ENCODE results near the gene KIF3A.

Gene KIF3A

GRCh38 chr5:132785365-132785764 is 48.0 kb upstream of the KIF3A start:
- no peaks in the 10 kb centered on the region for H3K9me3 ChIP-seq (ENCODE audit: control insufficient read depth, insufficient read depth, low read length)
- no peak overlapping the region for H3K27ac ChIP-seq (ENCODE audit: low read depth, low read length)
- H4K20me1 ChIP-seq (ENCODE audit: control insufficient read depth, insufficient read depth, low read depth, low read length): no peaks in the 10 kb centered on the region; the same call in 1 of the 2 replicates
- H3K36me3 ChIP-seq (ENCODE audit: control insufficient read depth, low read length): no peaks in the 10 kb centered on the region
- H3K9me2 ChIP-seq (replicated peaks; ENCODE audit: control insufficient read depth, low read length): no peaks in the 10 kb centered on the region
- H3F3A ChIP-seq (ENCODE audit: control insufficient read depth, insufficient read depth): no peaks in the 10 kb centered on the region
- no peaks in the 10 kb centered on the region for H3K4me1 ChIP-seq (ENCODE audit: control insufficient read depth, low read length)
- no peaks in the 10 kb centered on the region for H3K79me2 ChIP-seq (ENCODE audit: control insufficient read depth, low read length)
- TF ChIP-seq, protein P1, sequence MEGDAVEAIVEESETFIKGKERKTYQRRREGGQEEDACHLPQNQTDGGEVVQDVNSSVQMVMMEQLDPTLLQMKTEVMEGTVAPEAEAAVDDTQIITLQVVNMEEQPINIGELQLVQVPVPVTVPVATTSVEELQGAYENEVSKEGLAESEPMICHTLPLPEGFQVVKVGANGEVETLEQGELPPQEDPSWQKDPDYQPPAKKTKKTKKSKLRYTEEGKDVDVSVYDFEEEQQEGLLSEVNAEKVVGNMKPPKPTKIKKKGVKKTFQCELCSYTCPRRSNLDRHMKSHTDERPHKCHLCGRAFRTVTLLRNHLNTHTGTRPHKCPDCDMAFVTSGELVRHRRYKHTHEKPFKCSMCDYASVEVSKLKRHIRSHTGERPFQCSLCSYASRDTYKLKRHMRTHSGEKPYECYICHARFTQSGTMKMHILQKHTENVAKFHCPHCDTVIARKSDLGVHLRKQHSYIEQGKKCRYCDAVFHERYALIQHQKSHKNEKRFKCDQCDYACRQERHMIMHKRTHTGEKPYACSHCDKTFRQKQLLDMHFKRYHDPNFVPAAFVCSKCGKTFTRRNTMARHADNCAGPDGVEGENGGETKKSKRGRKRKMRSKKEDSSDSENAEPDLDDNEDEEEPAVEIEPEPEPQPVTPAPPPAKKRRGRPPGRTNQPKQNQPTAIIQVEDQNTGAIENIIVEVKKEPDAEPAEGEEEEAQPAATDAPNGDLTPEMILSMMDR (IDR thresholded peaks at IDR 0.05; ENCODE audit: low read depth, low read length, poor library complexity, severe bottlenecking): no peak
- no peak for TF ChIP-seq EZH2phosphoT487 (IDR thresholded peaks at IDR 0.05; ENCODE audit: borderline replicate concordance, low read length)
- H3K4me2 ChIP-seq (ENCODE audit: low read length): no peak overlapping the region
- H3K27me3 ChIP-seq (ENCODE audit: control insufficient read depth, low read length): peaks cover 46% of the 10 kb centered on the region
- no peak overlapping the region for H3K4me3 ChIP-seq (ENCODE audit: low read length)

- Histone ChIP-seq H3K79me2 (ENCODE audit: control insufficient read depth, low read length) (no peaks in the 10 kb centered on the region), H3K9me2 (replicated peaks; ENCODE audit: control insufficient read depth, low read length) (no peaks in the 10 kb centered on the region), H3K4me3 (ENCODE audit: low read length) (no peak overlapping the region), H4K20me1 (ENCODE audit: control insufficient read depth, insufficient read depth, low read depth, low read length) (no peaks in the 10 kb centered on the region), H3K27ac (ENCODE audit: low read depth, low read length) (no peak overlapping the region), H3K36me3 (ENCODE audit: control insufficient read depth, low read length) (no peaks in the 10 kb centered on the region), H3K9me3 (ENCODE audit: control insufficient read depth, insufficient read depth, low read length) (no peaks in the 10 kb centered on the region), H3K27me3 (ENCODE audit: control insufficient read depth, low read length) (peaks cover 71% of the 10 kb centered on the region), H3F3A (ENCODE audit: control insufficient read depth, insufficient read depth) (peaks cover 8% of the 10 kb centered on the region; the same call in 1 of the 2 replicates), H3K4me2 (ENCODE audit: low read length) (no peak overlapping the region), H3K4me1 (ENCODE audit: control insufficient read depth, low read length) (no peaks in the 10 kb centered on the region)
- TF ChIP-seq, protein P1 (IDR thresholded peaks at IDR 0.05; ENCODE audit: low read depth, low read length, poor library complexity, severe bottlenecking): no peak
- TF ChIP-seq EZH2phosphoT487 (IDR thresholded peaks at IDR 0.05; ENCODE audit: borderline replicate concordance, low read length): no peak
Measured at GRCh38 chr5:132782101-132782500, 44.8 kb upstream of the KIF3A start.

DNA sequence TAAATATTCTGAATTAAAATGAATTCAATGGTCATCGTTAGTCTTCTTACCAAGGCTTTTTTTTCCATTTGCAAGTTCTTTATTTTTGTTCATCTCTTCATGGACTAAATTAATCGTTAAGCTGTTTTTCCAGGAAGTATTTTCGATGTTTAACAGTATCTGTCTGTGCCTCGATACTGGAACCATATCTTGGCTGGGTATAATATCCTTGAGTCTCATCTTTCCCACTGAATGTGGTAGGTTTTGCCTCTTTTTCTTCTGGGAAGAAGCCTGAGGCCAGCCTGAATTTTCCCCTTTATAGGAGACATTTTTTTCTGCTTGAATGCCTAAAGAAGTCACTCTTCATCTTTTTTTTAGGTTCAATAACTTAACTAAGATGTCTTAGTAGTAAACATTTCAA is 43.7 kb upstream of the KIF3A start:
- H3K4me3 ChIP-seq (ENCODE audit: low read length): no peak overlapping the region
- H3K27me3 ChIP-seq (ENCODE audit: control insufficient read depth, low read length): peaks cover 70% of the 10 kb centered on the region
- no peaks in the 10 kb centered on the region for H3K9me2 ChIP-seq (replicated peaks; ENCODE audit: control insufficient read depth, low read length)
- no peak overlapping the region for H3K27ac ChIP-seq (ENCODE audit: low read depth, low read length)
- H3K4me1 ChIP-seq (ENCODE audit: control insufficient read depth, low read length): no peaks in the 10 kb centered on the region
- H3K36me3 ChIP-seq (ENCODE audit: control insufficient read depth, low read length): no peaks in the 10 kb centered on the region
- H3K4me2 ChIP-seq (ENCODE audit: low read length): no peak overlapping the region
- no peaks in the 10 kb centered on the region for H3K9me3 ChIP-seq (ENCODE audit: control insufficient read depth, insufficient read depth, low read length)
- H3F3A ChIP-seq (ENCODE audit: control insufficient read depth, insufficient read depth): peaks cover 8% of the 10 kb centered on the region; the same call in 1 of the 2 replicates
- TF ChIP-seq, protein P1 (IDR thresholded peaks at IDR 0.05; ENCODE audit: low read depth, low read length, poor library complexity, severe bottlenecking): no peak
- TF ChIP-seq EZH2phosphoT487 (IDR thresholded peaks at IDR 0.05; ENCODE audit: borderline replicate concordance, low read length): no peak
- no peaks in the 10 kb centered on the region for H4K20me1 ChIP-seq (ENCODE audit: control insufficient read depth, insufficient read depth, low read depth, low read length)
- no peaks in the 10 kb centered on the region for H3K79me2 ChIP-seq (ENCODE audit: control insufficient read depth, low read length)
